Liver (tissue), 9 donors: Measurements from ENCODE around the gene PGRMC1. TPM values are rescaled to one million over a fixed set of nuclear protein-coding genes. Genes with fewer than 3 reads are reported as not detected.

Source experiments
- DNase-seq: peaks from one replicate; pipeline ENCODE4 v3.0.0-alpha.2; 2017; ENCODE audit warnings: low spot score
- H3K27ac ChIP-seq, 2 donors: one replicate each; pipeline ENCODE4 v1.7.0; 2013; ENCODE audit warnings: inconsistent platforms in 2 of 2, low read length in 2 of 2, control low read depth in 1 of 2, low read depth in 1 of 2, mild to moderate bottlenecking in 1 of 2
- H3K27me3 ChIP-seq, 4 donors: one replicate each; pipeline versions ENCODE4 v1.6.1 to v1.7.0; 2013; ENCODE audit warnings: low read length in 3 of 4, inconsistent platforms in 1 of 4, mild to moderate bottlenecking in 1 of 4, moderate library complexity in 1 of 4; ENCODE audit not compliant: control insufficient read depth in 4 of 4, insufficient read depth in 4 of 4
- H3K36me3 ChIP-seq, 4 donors: one replicate each; pipeline versions ENCODE4 v1.6.1 to v1.7.0; 2013; ENCODE audit warnings: low read length in 3 of 4, mild to moderate bottlenecking in 3 of 4, low read depth in 1 of 4, moderate library complexity in 1 of 4; ENCODE audit not compliant: control insufficient read depth in 4 of 4, insufficient read depth in 3 of 4
- H3K4me1 ChIP-seq, 4 donors: one replicate each; pipeline versions ENCODE4 v1.6.1 to v1.7.0; 2013; ENCODE audit warnings: low read length in 3 of 4, mild to moderate bottlenecking in 3 of 4, moderate library complexity in 1 of 4; ENCODE audit not compliant: control insufficient read depth in 4 of 4, insufficient read depth in 4 of 4
- H3K4me3 ChIP-seq, 3 donors: one replicate each; pipeline versions ENCODE4 v1.6.1 to v1.7.0; 2013; ENCODE audit warnings: low read length in 3 of 3, control low read depth in 1 of 3, low read depth in 1 of 3, mild to moderate bottlenecking in 1 of 3
- H3K9ac ChIP-seq, 2 donors: one replicate each; pipeline ENCODE4 v1.7.0; 2013; ENCODE audit warnings: low read length in 2 of 2, mild to moderate bottlenecking in 2 of 2, moderate library complexity in 2 of 2, control low read depth in 1 of 2, low read depth in 1 of 2
- H3K9me3 ChIP-seq, 4 donors: one replicate each; pipeline versions ENCODE4 v1.6.1 to v1.7.0; 2013; ENCODE audit warnings: low read length in 3 of 4; ENCODE audit not compliant: control insufficient read depth in 4 of 4
- ATF3 ChIP-seq: IDR thresholded peaks from 2 replicates; pipeline ENCODE4 v1.6.1; 2016; ENCODE audit warnings: antibody characterized with exemption
- CTCF ChIP-seq: fragments of 150-350 bp; IDR thresholded peaks from 2 replicates; pipeline ENCODE4 v1.5.1; 2017; ENCODE audit warnings: improper control_type of control experiment, low read depth, low read length; ENCODE audit not compliant: missing input control
- EGR1 ChIP-seq, 2 donors: IDR thresholded peaks; 2 replicates each; pipeline ENCODE4 v1.6.1; 2016 to 2018; ENCODE audit warnings: antibody characterized with exemption in 2 of 2, low read depth in 2 of 2
- MAX ChIP-seq: IDR thresholded peaks from 2 replicates; pipeline ENCODE4 v1.6.1; 2016; ENCODE audit warnings: antibody characterized with exemption
- NR2F2 ChIP-seq: IDR thresholded peaks from 2 replicates; pipeline ENCODE4 v1.6.1; 2016; ENCODE audit warnings: antibody characterized with exemption
- RAD21 ChIP-seq, 2 donors: IDR thresholded peaks; 2 replicates each; pipeline ENCODE4 v1.6.1; 2016; ENCODE audit warnings: antibody characterized with exemption in 2 of 2, mild to moderate bottlenecking in 2 of 2
- REST ChIP-seq: IDR thresholded peaks from 2 replicates; pipeline ENCODE4 v1.6.1; 2016; ENCODE audit warnings: antibody characterized with exemption, mild to moderate bottlenecking
- RXRA ChIP-seq, 2 donors: IDR thresholded peaks; 2 replicates each; pipeline ENCODE4 v1.6.1; 2017 to 2018; ENCODE audit warnings: antibody characterized with exemption in 2 of 2, mild to moderate bottlenecking in 1 of 2
- YY1 ChIP-seq: IDR thresholded peaks from 2 replicates; pipeline ENCODE4 v1.6.1; 2016; ENCODE audit warnings: antibody characterized with exemption, mild to moderate bottlenecking
- ZBTB33 ChIP-seq: IDR thresholded peaks from 2 replicates; pipeline ENCODE4 v1.6.1; 2016; ENCODE audit warnings: antibody characterized with exemption
- WGBS: extraction: QIAGEN DNeasy Blood & Tissue Kit; methylation state at CpG from one replicate; pipeline ENCODE4 v1.1.7; 2013; 5-methylcytosine and 5-hydroxymethylcytosine counted together
- polyA plus RNA-seq, 2 donors: library from polyadenylated mRNA; stranded (reverse) in 1 of 2; unstranded in 1 of 2; fragments of 200-250 nt in 1 of 2; fragments of >200 nt in 1 of 2; fragmentation: Nextera tagmentation in 1 of 2; extraction: Ambion mirVana in 1 of 2; gene quantifications; one replicate each; pipeline versions ENCODE4 v1.2.1 to v1.2.3, GENCODE V29; 2013 to 2015
- total RNA-seq, 2 donors: library from RNA; depleted of rRNA; stranded (reverse); fragments of >200 nt; gene quantifications; one replicate each; pipeline ENCODE4 v1.2.3, GENCODE V29; 2014
- donor health status: healthy.
- donor health status: healthy.
- donor health status: healthy.
- donor health status: healthy.
- donor health status: healthy.

The PGRMC1 gene
- total and polyA plus RNA-seq, 4 donors, result 180 to 346 (median 290) TPM

GRCh38 chrX:119194621-119195020, 41.5 kb upstream of the PGRMC1 start (continued):
- TF ChIP-seq ZBTB33, result no peak

- Histone ChIP-seq H3K9me3 (no peaks in the 10 kb centered on the region), H3K27ac (no peak overlapping the region), H3K9ac (no peak overlapping the region), H3K4me1 (no peaks in the 10 kb centered on the region), H3K36me3 (no peaks in the 10 kb centered on the region), H3K27me3 (peaks cover 0 to 2% (median 0%) of the 10 kb centered on the region in 4 donors), H3K4me3 (no peak overlapping the region)
- DNase-seq, result no peak
- TF ChIP-seq CTCF, result no peak
- TF ChIP-seq NR2F2, result no peak
- TF ChIP-seq ATF3, result no peak
- no peak for TF ChIP-seq EGR1 (IDR thresholded peaks at IDR 0.05; ENCODE audit: low read depth in 2 of 2)
- TF ChIP-seq RXRA (IDR thresholded peaks at IDR 0.05), result no peak
- no peak for TF ChIP-seq REST
- no peak for TF ChIP-seq RAD21 (IDR thresholded peaks at IDR 0.05)
- no peak for TF ChIP-seq YY1
- TF ChIP-seq ZBTB33, result no peak
- no peak for TF ChIP-seq MAX
- 94% methylated on average over 4 of the region's 4 CpGs for WGBS
These were observed 34.5 kb upstream of the PGRMC1 start for GRCh38 chrX:119201570-119201969.
